SK-N-SH treated with all-trans-retinoic acid at 6 μM for 48 hours (cell line): ENCODE measurements around the gene OTX1.

ENCODE experiments used
- ATAC-seq: fragments of 200-7000 bp; cut with Tn5 transposase; 3 replicates; pipeline ENCODE4 v1.9.1; 2020; ENCODE audit warnings: mild to moderate bottlenecking, moderate library complexity
- ARNTL ChIP-seq: fragments of 450-650 bp; formaldehyde crosslinking; IDR thresholded peaks from 2 replicates; pipeline ENCODE4 v1.5.0; 2020; ENCODE audit warnings: low read depth, mild to moderate bottlenecking, moderate library complexity, borderline replicate concordance
- BACH2 ChIP-seq: fragments of 250-450 bp; sonication (Bioruptor Pico); IDR thresholded peaks from 2 replicates; pipeline ENCODE4 v1.9.0; 2021; ENCODE audit warnings: mild to moderate bottlenecking, borderline replicate concordance
- CREB5 ChIP-seq: fragments of 250-450 bp; sonication (Bioruptor Pico); IDR thresholded peaks from 2 replicates; pipeline ENCODE4 v1.5.1; 2020; ENCODE audit warnings: low read depth, mild to moderate bottlenecking, moderate library complexity
- CSDC2 ChIP-seq: fragments of 250-450 bp; sonication (Bioruptor Pico); IDR thresholded peaks from 2 replicates; pipeline ENCODE4 v1.5.0; 2020; ENCODE audit warnings: mild to moderate bottlenecking, moderate library complexity
- ESRRG ChIP-seq: fragments of 250-450 bp; sonication (Bioruptor Pico); IDR thresholded peaks from 2 replicates; pipeline ENCODE4 v1.6.1; 2021; ENCODE audit warnings: mild to moderate bottlenecking
- GLIS3 ChIP-seq: fragments of 250-450 bp; sonication (Bioruptor Pico); IDR thresholded peaks from 2 replicates; pipeline ENCODE4 v1.5.0; 2020; ENCODE audit warnings: mild to moderate bottlenecking, moderate library complexity
- ISL1 ChIP-seq: fragments of 250-450 bp; sonication (Bioruptor Pico); IDR thresholded peaks from 2 replicates; pipeline ENCODE4 v2.1.2; 2022; ENCODE audit warnings: mild to moderate bottlenecking, moderate library complexity
- OSR1 ChIP-seq: fragments of 250-450 bp; sonication (Bioruptor Pico); IDR thresholded peaks from 2 replicates; pipeline ENCODE4 v1.8.0; 2022; ENCODE audit warnings: moderate library complexity, mild to moderate bottlenecking, inconsistent platforms
- PATZ1 ChIP-seq: fragments of 250-450 bp; sonication (Bioruptor Pico); IDR thresholded peaks from 2 replicates; pipeline ENCODE4 v1.8.0; 2020; ENCODE audit warnings: mild to moderate bottlenecking, moderate library complexity, borderline replicate concordance
- PPARA ChIP-seq: fragments of 250-450 bp; sonication (Bioruptor Pico); IDR thresholded peaks from 2 replicates; pipeline ENCODE4 v1.5.0; 2020; ENCODE audit warnings: mild to moderate bottlenecking, borderline replicate concordance
- RARB ChIP-seq: fragments of 250-450 bp; sonication (Bioruptor Pico); IDR thresholded peaks from 2 replicates; pipeline ENCODE4 v1.8.0; 2021; ENCODE audit warnings: mild to moderate bottlenecking, moderate library complexity
- TCF4 ChIP-seq: fragments of 250-450 bp; sonication (Bioruptor Pico); IDR thresholded peaks from 2 replicates; pipeline ENCODE4 v1.8.0; 2021; ENCODE audit warnings: mild to moderate bottlenecking, moderate library complexity, borderline replicate concordance
- TOX ChIP-seq: fragments of 250-450 bp; sonication (Bioruptor Pico); IDR thresholded peaks from 2 replicates; pipeline ENCODE4 v1.8.0; 2021; ENCODE audit warnings: mild to moderate bottlenecking, moderate library complexity, borderline replicate concordance
- ZC3H10 ChIP-seq: fragments of 250-450 bp; sonication (Bioruptor Pico); IDR thresholded peaks from 2 replicates; pipeline ENCODE4 v1.5.1; 2021; ENCODE audit warnings: mild to moderate bottlenecking, moderate library complexity
- ZFP3 ChIP-seq: fragments of 250-450 bp; sonication (Bioruptor Pico); IDR thresholded peaks from 2 replicates; pipeline ENCODE4 v1.5.0; 2020; ENCODE audit warnings: mild to moderate bottlenecking, moderate library complexity
- ZNF565 ChIP-seq: fragments of 450-650 bp; formaldehyde crosslinking; conservative IDR thresholded peaks from 2 replicates; pipeline ENCODE4 v1.5.0; 2020; ENCODE audit warnings: low read depth, mild to moderate bottlenecking, moderate library complexity
- ZNF70 ChIP-seq: fragments of 450-650 bp; formaldehyde crosslinking; IDR thresholded peaks from 2 replicates; pipeline ENCODE4 v1.5.0; 2020; ENCODE audit warnings: mild to moderate bottlenecking, moderate library complexity
- ZNF8 ChIP-seq: fragments of 450-650 bp; formaldehyde crosslinking; IDR thresholded peaks from 2 replicates; pipeline ENCODE4 v1.5.0; 2020; ENCODE audit warnings: mild to moderate bottlenecking, moderate library complexity
- TF ChIP-seq, protein P1 (sequence below): fragments of 250-450 bp; sonication (Bioruptor Pico); IDR thresholded peaks from 2 replicates; pipeline ENCODE4 v1.5.1; 2021; ENCODE audit warnings: mild to moderate bottlenecking, moderate library complexity
- TF ChIP-seq, protein P2 (sequence below): fragments of 250-450 bp; sonication (Bioruptor Pico); IDR thresholded peaks from 2 replicates; pipeline ENCODE4 v1.8.0; 2021; ENCODE audit warnings: low read depth, mild to moderate bottlenecking, moderate library complexity, borderline replicate concordance

Gene OTX1

DNA sequence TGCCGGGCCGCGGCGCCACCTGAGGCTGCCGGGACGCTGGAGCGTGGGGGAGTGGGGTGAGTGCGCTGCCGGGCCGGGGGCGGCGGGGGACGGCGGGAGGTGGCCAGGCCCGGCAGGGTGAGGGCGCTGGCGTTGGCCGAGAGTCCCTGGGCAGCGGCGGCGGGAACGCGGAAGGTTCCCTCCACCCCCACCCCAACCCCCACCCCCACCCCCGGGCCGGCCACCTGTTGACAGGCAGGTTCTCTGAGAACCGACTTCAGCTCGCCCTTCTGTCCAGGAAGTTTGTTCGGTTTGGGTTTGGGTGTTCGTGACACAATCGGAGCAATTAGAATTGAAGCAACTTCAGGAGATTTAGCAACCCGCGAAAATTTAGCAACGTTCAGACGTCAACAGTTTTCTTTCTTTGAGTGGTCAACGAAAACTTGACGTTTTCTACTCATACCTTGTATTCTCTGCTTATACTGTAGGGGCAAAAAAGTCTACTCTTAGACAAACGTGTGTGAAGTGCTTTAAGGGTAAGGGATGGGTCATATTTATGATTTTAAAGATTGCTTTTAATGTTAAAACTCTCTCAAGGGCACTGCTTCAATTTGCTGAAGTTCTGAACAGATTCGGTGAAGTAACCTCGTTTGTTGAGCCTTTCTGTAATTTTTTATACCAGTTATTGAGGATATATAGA lies 9.3 kb downstream of the OTX1 start:
- no peak; the same call in 2 of the 3 replicates for ATAC-seq
- TF ChIP-seq ZNF565 (no peak), ZC3H10 (CRISPR knock-in tag) (no peak), PATZ1 (no peak), ESRRG (CRISPR knock-in tag) (no peak), TOX (CRISPR knock-in tag) (no peak)

GRCh38 chr2:63060472-63060991 lies 9.9 kb downstream of the OTX1 start:
- TF ChIP-seq CREB5 (no peak), ZFP3 (CRISPR knock-in tag) (no peak), ARNTL (CRISPR knock-in tag) (no peak), ESRRG (CRISPR knock-in tag) (no peak), ZNF70 (no peak), PPARA (CRISPR knock-in tag) (no peak), GLIS3 (CRISPR knock-in tag) (no peak), ZNF8 (no peak)
- ATAC-seq, result no peak

GRCh38 chr2:63064197-63064596 lies 13.6 kb downstream of the OTX1 start:
- TF ChIP-seq ZNF8 (no peak), PATZ1 (no peak), PPARA (CRISPR knock-in tag) (no peak), ARNTL (CRISPR knock-in tag) (no peak), OSR1 (CRISPR knock-in tag) (no peak), GLIS3 (CRISPR knock-in tag) (no peak), RARB (CRISPR knock-in tag) (no peak), ISL1 (no peak)
- TF ChIP-seq, all 23 proteins: peak for 0
- ATAC-seq, result no peak

GRCh38 chr2:63064661-63065060 lies 14.0 kb downstream of the OTX1 start:
- TF ChIP-seq GLIS3 (CRISPR knock-in tag), result no peak
- no peak for TF ChIP-seq CSDC2 (CRISPR knock-in tag)
- TF ChIP-seq TCF4, result no peak
- TF ChIP-seq CREB5, result no peak
- TF ChIP-seq PPARA (CRISPR knock-in tag), result no peak
- TF ChIP-seq ZFP3 (CRISPR knock-in tag), result no peak
- TF ChIP-seq, all 23 proteins: peak for 0
- no peak for ATAC-seq

DNA sequence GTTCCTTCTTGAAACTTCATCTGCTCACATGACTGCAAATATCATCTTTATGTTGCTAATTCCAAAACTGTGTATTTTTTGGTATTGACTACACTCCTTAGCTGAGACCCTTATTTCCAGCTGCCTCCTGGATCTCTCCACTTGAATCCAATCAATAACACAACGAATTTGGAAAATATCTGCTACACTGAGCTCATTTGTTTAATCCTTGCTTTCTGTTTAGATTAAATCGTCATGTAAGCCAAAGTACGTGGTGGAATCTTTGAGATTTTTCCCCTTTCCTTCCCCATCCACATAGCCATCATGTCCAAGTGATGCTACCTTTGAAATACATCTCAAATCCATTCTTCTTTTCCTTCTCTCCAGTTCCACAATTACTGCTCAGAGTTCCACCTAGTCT lies 15.6 kb downstream of the OTX1 start:
- no peak for ATAC-seq

More for the DNA sequence above, 15.6 kb downstream of the OTX1 start:
- no peak for TF ChIP-seq ZNF565
- TF ChIP-seq BACH2 (CRISPR knock-in tag), result no peak
- TF ChIP-seq ZFP3 (CRISPR knock-in tag), result no peak
- no peak for TF ChIP-seq CREB5
- TF ChIP-seq, protein P1, sequence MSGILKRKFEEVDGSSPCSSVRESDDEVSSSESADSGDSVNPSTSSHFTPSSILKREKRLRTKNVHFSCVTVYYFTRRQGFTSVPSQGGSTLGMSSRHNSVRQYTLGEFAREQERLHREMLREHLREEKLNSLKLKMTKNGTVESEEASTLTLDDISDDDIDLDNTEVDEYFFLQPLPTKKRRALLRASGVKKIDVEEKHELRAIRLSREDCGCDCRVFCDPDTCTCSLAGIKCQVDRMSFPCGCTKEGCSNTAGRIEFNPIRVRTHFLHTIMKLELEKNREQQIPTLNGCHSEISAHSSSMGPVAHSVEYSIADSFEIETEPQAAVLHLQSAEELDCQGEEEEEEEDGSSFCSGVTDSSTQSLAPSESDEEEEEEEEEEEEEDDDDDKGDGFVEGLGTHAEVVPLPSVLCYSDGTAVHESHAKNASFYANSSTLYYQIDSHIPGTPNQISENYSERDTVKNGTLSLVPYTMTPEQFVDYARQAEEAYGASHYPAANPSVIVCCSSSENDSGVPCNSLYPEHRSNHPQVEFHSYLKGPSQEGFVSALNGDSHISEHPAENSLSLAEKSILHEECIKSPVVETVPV, result no peak
- no peak for TF ChIP-seq GLIS3 (CRISPR knock-in tag)
- TF ChIP-seq, protein P2, sequence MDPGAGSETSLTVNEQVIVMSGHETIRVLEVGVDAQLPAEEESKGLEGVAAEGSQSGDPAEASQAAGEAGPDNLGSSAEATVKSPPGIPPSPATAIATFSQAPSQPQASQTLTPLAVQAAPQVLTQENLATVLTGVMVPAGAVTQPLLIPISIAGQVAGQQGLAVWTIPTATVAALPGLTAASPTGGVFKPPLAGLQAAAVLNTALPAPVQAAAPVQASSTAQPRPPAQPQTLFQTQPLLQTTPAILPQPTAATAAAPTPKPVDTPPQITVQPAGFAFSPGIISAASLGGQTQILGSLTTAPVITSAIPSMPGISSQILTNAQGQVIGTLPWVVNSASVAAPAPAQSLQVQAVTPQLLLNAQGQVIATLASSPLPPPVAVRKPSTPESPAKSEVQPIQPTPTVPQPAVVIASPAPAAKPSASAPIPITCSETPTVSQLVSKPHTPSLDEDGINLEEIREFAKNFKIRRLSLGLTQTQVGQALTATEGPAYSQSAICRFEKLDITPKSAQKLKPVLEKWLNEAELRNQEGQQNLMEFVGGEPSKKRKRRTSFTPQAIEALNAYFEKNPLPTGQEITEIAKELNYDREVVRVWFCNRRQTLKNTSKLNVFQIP (CRISPR knock-in tag), result no peak
- TF ChIP-seq, all 23 proteins: peak for 0
